Measurements from ENCODE around the gene ART5. TPM values are rescaled to one million over a fixed set of nuclear protein-coding genes. Genes with fewer than 3 reads are reported as not detected.

The ART5 gene
- total and polyA plus RNA-seq, 2 experiments from 2014 or later, result 6.4 to 12.9 TPM

Small RNAs within 50 kb of the gene (small RNA-seq; reads per million reads assigned to genes)
- gene RF00019 (ENCODE audit: low replicate concordance), result not detected

Other genes with a start within 250 kb of the ART5 start
- not detected in 2 replicates for gene ART1, start 3.1 kb upstream of the ART5 start, total RNA-seq (2014; rRNA removed; shearing (Covaris generic))
- gene ART1, start 3.1 kb upstream of the ART5 start, polyA plus RNA-seq (2016; fragmentation: Nextera tagmentation; extraction: Ambion mirVana), result not detected in 2 replicates
- 0.58 and 1.5 TPM in 2 replicates for gene CHRNA10, start 29.4 kb upstream of the ART5 start, total RNA-seq (2014; rRNA removed; shearing (Covaris generic))
- gene CHRNA10, start 29.4 kb upstream of the ART5 start, polyA plus RNA-seq (2016; fragmentation: Nextera tagmentation; extraction: Ambion mirVana), result 0.40 and 0.45 TPM in 2 replicates
- 170 and 174 TPM in 2 replicates for gene NUP98, start 155.6 kb upstream of the ART5 start, total RNA-seq (2014; rRNA removed; shearing (Covaris generic))
- gene NUP98, start 155.6 kb upstream of the ART5 start, polyA plus RNA-seq (2016; fragmentation: Nextera tagmentation; extraction: Ambion mirVana), result 20.7 and 23.9 TPM in 2 replicates
- 43.2 TPM in 2 replicates for gene PGAP2, start 166.6 kb upstream of the ART5 start, total RNA-seq (2014; rRNA removed; shearing (Covaris generic))
- 37.8 and 39.3 TPM in 2 replicates for gene PGAP2, start 166.6 kb upstream of the ART5 start, polyA plus RNA-seq (2016; fragmentation: Nextera tagmentation; extraction: Ambion mirVana)
- gene RHOG, start 199.0 kb upstream of the ART5 start, total RNA-seq (2014; rRNA removed; shearing (Covaris generic)), result 38.6 and 39.5 TPM in 2 replicates
- 23.2 and 26.3 TPM in 2 replicates for gene RHOG, start 199.0 kb upstream of the ART5 start, polyA plus RNA-seq (2016; fragmentation: Nextera tagmentation; extraction: Ambion mirVana)
- 9.3 and 14.0 TPM in 2 replicates for gene STIM1, start 213.7 kb upstream of the ART5 start, total RNA-seq (2014; rRNA removed; shearing (Covaris generic))
- 3.5 and 3.9 TPM in 2 replicates for gene STIM1, start 213.7 kb upstream of the ART5 start, polyA plus RNA-seq (2016; fragmentation: Nextera tagmentation; extraction: Ambion mirVana)

All from GM23338 (cell line).